KG1 (cell line): Measurements from ENCODE around the gene ZNF132.
"Not testable (repeated sequence)": the region's sequence is repeated elsewhere in the genome, so short reads cannot be mapped to it uniquely, and the experiment has no call there.

Source experiments
- DNase-seq: peaks from one replicate; lab custom pipeline; 2025; lab: John Stamatoyannopoulos, UW

Gene ZNF132

DNA sequence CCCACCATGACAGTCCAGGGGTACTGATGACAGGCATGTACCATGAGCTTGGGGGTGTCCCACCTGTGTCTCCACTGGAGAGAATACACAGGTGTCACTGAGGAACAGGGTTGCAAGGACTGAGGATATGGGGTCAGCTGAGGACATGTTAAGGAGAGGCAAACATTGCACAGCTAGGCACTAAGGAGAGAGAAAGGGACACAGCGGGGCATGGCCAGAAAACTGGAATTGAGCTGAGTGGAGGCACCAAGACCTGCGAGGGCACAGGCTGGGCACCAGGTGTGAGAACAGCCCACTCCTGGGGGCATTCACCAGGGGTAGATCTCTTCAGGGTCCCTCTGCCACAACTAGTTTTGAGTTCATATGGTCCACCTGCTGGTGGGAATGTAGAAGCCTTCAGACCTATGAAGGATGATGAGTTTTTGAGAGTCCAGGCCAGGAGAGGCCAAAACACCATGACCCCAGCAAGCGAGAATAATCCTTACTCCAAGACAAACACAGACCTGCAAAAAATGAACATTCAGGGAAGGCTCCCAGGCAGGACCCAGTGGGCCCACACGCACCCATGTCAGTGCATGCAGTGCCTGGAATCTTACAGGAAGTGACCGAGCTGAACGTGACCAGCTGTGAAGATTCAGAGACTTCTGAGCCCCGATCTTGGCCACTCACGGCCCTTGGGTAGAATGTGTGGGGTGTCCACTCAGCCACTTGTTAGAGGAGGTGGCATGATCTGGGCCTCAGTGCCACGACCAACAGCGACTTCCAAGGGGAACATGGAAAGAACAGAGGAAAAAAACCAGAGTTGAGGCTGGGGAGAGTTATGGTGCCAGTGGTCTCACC is 32.9 kb downstream of the ZNF132 start:
- DNase-seq: no peak

DNA sequence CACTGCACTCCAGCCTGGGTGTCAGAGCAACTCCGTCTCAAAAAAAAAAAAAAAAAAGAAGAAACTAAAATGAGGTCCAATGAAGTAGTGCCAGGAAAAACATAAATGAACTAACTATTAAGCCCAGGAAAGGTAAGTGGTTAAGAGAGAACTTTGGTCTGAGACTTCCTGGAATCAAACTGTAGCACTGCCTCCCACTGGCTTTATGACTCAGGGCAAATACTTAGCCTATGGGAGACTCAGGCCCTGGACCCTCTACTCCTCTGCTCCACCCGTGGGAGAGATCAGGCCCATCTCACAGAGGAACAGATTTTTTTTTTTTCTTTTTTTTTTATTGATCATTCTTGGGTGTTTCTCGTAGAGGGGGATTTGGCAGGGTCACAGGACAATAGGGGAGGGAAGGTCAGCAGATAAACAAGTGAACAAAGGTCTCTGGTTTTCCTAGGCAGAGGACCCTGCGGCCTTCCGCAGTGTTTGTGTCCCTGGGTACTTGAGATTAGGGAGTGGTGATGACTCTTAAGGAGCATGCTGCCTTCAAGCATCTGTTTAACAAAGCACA is 36.0 kb downstream of the ZNF132 start:
- DNase-seq: not testable (repeated sequence)

DNA sequence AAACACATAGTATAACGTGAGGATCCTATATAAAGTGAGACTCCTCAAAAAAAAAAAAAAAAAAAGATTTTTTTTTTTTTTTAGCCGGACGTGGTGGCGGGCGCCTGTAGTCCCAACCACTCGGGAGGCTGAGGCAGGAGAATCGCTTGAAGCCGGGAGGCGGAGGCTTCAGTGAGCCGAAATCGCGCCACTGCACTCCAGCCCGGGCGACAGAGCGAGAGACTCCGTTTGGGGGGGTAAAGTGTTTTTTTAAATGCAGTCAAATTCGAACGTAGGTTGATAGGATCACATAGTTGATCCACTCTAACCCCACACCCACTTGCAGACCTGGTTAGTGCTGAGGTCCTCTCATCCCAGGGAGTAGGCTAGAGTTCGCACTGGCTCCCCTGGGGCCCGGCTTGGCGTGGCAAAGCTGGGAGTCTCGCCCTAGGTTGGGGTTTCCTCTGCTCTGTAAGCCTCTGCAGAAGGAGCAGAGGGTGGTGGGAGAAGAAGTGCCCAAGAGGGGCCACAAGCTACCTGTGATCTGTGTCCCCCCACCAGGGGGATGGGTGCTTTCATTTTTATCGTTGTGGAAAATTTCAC is 38.0 kb downstream of the ZNF132 start:
- no peak for DNase-seq

DNA sequence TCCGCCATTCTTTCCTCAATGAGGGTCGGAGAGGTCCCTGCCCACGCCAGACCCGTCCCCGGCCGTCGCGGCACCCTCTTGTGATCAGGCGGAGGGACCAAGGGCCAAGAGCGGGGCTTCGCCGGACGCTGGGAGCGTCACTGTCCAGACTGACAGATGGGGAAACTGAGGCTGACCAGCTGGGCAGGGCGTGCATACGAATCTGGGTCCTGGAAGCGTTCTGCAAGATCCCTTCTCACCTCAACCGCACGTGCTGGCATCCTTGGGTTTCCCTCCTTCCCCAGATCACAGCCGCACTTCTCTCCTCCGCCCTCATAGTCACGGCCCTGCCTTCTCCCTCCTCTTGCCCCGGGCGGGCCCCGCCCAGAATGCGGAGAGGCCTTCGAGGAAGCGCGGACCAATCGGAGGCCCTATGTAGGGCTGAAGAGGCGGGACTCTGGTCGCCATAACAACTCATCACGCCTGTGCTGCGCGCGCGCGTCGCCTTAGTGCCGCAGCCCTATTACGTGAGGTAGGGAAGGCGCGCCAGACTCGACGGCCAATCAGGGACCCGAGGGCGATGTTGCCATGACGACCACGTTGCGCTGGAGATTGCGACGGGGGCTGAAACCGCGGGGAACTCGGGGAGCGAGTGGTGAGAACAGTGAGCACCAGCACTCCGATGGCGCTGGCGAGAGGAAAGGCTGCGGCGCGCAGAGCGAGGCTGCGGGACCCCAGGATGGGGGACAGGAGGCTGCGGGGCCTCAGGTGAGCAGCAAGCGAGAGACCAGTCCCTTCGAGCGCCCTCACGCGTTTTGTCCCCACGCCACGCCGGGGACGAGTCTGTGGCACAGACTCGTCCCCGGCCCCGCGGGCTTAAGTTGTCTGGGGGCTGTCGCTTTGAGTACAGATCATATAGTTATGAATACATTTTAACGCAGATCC is 38.8 kb downstream of the ZNF132 start:
- peak; percentile 98 for DNase-seq

DNA sequence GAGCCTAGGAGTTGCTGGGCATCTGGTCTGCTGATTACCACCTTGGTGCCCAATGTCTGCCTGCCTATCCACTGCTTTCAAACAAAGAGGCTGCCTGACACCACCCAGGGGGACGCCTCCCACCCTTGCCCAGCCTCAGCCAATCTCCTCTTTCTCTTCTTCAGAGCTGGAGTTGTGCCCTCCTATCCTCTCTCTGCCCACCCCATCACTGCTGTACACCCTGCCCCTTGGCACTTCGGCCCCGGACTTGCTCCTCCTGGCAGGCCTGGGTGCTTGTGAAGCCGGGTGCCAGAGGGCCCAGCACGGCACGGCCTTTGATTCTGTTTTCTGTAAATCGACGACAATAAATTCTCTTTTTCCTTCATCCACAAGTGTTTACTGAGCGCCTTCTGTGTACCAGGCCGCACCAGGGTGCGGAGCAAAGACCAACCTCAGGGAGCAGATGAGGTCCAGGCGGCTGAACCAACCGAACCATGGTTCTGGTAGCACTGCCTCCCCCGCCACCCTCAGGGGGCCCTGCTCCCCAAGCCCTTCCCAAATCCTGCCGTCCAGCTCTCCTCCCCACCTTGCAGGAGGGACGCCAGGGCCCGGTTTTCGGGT is 39.5 kb downstream of the ZNF132 start:
- no peak for DNase-seq

DNA sequence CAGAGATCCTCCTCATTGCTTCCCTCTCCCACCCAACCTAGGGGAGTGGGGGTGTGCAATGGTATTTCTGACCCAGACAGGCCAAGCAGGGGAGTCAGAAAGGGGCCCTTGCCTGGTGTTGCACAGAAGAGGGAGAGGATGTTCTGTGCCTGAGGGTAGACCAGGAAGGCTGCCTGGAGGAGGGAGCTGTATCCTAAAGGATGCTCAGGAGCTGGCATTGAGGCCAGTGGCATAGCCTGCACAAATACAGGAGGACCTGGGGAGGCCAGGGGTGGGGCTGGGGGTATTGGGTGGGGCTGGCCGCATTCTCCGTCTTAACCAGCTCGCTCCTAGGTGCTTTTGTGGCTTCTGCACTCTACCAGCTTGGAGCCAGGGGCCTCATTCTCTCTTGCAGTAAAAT is 40.0 kb downstream of the ZNF132 start:
- no peak for DNase-seq

DNA sequence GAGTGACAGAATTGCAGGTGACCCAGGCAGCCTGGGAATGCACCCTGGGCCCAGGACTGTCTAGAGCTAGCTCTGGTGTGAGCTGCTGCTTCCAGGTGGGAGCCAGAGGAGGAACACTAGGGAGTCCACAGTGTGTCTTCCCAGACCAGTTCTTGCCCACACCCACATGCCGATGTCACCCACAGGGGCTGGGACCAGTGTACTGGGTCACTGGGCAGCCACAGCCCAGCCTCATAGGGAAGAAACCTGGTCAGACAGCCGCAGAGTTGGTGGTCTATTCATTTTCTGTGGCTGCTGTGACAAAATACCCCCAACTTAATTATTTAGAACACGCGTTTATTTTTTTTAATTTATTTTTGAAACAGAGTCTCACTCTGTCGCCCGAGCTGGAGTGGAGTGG is 41.4 kb downstream of the ZNF132 start:
- DNase-seq: no peak

DNA sequence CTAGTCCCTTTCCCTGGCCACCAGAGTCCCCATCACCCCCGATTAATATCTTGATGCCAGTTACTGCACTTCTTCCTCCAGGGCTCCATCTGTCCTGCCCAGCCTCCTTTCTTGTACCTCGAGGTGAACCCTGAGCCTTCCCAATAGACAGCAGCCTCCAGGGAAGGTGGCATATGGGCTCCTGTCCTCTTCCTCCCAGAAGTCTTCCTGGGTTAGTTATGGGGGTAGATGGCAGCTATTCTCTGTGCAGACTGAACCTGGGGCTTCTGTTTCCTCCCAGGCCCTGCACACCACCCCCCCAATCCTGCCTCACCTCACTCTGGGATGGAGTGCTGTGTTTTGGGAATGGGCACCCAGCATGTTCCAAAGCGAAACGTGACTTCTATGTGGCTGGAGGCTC is 41.9 kb downstream of the ZNF132 start:
- DNase-seq: no peak

DNA sequence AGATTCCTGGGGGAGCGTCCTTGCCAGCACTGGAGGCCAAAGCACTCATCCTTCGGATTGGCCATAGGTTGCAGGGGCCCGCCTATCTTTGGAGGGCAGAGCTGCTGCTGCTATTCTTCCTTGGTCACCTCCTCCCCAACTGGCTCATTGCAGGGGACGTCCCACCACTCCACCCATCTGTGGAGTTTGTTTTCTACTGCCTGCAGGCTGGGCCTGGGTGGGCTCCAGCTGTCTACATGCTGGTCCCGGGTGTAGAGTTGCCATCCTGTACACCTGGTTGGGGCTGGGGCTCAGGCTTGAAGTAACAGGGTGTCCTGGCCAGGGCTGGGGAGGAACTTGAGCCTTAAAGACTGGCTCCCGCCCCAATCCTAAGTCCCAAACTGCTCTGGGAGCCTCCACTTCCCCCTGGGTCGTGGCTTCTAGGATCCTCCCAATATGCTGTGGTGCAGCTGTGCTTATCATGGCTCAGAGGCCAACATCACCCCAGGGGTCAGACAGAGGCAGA is 42.4 kb downstream of the ZNF132 start:
- no peak for DNase-seq

DNA sequence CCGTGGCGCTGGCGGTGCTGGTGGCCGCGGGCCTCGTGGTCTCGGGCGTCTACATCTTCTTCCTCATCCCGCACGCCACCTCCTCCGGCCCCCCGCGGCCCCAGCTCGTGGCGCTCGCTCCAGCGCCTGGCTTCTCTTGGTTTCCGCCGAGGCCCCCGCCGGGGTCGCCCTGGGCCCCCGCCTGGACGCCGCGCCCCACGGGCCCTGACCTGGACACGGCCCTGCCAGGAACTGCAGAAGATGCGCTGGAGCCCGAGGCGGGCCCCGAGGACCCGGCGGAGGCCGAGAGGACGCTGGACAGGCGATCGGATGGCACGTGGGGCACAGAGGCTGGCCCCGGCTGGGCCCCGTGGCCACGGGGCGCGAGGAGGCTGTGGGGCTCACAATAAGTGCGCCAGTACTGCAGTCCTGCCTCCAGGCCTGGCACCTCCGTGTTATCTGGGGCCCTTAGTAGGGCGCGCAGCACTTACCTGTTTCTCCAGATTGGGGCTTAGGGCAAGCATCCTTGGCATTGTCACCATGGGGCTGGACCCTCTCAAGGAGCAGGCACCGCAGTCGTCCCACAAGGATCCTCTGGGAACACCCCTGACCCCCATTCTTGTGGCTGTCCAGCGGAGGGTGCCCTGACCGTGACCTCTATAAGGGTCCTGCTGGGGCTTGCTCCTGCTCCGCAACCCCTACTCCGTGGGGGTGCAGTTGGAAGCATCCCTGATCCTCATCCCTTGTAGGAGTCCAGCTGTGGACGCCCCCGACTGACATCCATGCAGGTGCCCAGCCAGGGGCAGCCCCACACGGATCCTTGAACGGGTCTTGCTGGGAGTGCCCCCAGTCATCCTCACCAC is 43.0 kb downstream of the ZNF132 start:
- no peak for DNase-seq

DNA sequence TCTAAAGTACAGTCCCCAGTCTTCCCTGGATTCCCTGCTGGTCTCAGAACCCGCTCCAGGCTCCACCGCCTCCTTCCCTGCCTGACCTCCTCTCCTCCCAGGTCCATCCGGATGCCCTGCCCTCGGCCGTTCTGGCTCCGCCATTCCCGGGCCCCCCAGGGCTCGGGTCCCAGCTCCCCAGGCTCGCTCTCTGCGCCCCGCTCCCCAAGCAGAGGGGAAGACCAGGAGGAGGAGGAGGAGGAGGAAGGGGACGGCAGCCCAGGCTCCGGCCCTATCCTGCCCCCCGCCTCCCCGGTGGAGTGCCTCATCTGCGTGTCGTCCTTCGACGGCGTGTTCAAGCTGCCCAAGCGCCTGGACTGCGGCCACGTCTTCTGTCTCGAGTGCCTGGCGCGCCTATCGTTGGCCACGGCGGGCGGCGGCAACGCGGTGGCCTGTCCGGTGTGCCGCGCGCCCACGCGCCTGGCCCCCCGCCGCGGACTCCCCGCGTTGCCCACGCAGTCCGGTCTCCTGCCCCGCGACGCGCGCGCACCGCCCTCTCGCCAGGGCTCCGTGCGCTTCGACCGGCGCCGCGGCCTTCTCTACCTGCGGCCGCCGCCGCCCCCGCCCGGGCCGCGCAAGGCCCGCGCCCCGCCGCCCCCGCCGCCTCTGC is 43.9 kb downstream of the ZNF132 start:
- DNase-seq: no peak

DNA sequence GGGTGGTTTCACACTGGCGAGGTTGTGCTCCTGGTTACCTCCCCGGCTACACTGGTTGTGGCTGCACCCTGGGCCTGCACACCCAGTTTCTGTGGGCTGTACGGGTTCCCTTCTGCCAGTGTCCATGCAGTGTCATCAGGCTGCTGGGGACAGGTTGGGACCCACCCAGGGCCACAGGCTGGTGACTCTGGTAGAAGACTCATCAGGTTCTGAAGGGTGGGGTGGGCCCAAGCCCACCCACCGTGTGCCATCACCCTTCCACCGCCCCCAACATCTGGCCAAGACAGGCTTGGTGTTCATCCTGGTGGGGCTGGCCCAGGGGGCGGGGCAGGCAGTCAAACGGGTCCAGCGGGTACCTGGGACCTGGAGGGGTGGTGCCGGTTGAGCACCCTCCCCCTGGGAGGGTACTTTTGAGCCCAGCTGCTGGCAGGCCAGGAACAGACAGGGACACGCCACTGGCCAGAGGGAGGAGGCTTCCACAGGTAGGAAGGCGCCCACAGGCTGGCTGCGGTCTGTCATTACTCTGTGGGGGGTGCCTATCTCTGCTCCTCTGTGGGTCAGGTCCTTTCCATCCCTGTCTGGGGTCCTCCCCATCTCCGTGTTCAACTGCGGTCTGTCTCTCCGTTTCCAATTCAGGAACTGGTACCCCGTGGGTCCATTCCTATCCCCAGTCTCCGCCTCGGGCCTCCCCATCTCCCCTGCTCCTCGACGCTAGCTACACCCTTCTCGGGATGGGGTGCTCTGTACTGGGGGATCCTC is 44.6 kb downstream of the ZNF132 start, which contains the start of gene RNF225:
RNF225 (plus strand) TSS at position 437 of the 759 bp plus-strand sequence. CDS start 434 bp downstream, outside the sequence.
- DNase-seq: no peak

DNA sequence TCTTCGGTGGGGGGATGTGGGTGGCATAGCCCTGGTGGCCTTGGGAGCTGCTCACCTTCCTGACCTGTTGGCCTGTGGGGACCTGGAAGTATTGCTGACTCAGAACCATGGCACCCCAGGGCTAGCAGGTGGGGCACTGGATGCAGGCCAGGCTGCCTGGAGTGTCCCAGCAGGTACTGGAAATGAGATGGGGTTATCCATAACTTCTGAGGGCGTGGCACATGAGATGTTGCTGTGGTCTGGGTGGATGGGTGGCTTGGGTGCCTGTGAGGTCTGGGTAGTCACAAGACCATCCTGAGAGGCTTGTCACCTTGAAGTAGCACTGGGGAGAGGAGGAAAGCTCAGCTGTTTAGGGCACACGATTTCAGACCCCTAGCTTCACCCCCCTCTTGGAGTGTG is 45.1 kb downstream of the ZNF132 start:
- DNase-seq: no peak

DNA sequence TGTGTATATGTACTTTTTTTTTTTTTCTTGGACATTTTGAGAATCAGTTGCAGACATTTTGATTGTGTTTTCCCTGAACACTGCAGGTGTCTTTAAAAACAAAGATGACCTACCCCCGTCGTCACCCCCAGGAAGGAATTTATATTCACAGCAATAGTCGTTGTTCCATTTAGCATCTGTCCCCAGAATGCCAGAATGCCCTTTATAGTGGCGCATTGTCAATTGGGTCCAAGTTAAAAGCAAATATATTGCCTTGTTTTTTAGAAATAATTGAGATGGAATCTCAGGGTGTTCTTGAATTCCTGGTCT is 46.3 kb downstream of the ZNF132 start:
- no peak for DNase-seq

DNA sequence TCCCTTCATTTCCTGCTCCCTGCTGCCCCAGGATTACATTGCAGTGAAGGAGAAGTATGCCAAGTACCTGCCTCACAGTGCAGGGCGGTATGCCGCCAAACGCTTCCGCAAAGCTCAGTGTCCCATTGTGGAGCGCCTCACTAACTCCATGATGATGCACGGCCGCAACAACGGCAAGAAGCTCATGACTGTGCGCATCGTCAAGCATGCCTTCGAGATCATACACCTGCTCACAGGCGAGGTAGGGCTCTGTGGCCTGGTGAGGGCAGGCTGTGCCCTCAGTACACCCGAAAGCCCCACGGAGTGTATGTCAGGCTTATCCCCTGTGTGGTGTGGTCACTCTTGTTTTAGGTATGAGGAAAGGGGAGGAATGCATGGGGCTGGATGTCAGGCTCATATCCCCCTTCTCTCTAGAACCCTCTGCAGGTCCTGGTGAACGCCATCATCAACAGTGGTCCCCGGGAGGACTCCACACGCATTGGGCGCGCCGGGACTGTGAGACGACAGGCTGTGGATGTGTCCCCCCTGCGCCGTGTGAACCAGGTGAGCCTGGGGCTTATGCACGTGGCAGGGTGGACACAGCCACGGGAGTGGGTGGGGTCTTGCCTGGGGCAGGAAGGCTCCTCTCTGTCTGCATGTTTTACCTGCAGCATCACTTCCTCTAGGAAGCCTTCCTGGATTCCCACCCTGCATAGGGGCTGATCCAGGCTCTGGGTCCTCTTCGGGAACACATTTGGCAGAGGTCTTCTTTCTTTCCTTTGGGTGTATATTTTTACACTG is 46.8 kb downstream of the ZNF132 start:
- DNase-seq: no peak

DNA sequence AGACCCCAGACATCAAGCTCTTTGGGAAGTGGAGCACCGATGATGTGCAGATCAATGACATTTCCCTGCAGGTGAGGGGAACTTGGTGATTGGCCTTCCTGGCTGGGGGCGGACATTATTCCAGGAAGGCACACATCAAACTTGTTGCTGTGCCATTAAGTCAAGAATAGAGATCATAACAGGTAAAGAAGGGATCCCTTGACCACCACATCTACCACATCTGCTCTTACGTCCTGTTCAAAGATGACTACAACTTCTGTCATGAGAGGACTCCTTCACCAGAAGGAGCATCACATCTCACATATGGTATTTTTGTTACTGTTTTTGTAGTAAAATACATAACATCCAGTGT is 51.8 kb downstream of the ZNF132 start:
- DNase-seq: no peak

DNA sequence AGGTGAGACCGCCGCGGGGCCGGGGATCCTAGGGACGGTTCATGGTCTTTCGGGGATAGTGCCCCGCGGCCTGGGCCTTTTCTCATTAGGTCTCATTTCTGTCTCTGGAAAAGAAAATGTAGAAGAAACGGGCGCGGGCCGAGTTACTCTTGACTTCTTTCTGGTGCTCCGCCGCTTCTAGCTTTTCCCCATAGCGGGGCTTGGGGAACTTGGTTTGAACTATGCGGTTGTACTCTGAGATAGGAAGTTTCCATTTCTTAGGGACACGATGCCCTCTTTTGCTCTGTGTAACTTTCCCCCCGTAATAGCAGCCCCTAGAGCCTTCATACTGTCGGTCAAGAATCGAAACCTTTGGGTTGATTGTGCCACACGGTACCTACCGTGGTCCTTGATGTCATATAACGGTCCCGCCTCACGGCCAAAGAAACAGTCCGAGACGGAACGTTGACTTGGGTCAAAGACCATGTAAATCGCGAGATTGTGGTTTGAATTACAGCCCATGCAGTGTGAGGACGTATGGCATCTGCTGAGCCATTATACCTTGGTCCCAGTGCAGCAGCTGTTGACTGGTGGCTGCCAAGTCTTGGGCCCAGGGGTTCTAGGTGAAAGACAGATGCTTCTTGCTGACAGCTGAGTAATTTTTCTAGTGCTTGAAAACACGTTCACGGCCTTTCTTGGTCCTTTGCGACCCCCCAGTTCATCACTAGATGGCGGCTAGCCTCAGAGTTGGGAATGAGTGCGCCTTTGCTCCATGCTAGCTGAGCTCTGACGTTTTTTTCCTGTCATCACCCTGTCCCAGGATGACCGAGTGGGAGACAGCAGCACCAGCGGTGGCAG is 52.4 kb downstream of the ZNF132 start:
- no peak for DNase-seq
